K562 (cell line): ENCODE results near the gene ACOX2. TPM values are rescaled to one million over a fixed set of nuclear protein-coding genes. Genes with fewer than 3 reads are reported as not detected.

Experiments used
- C11orf30 ChIP-seq: fragments of 450-650 bp; IDR thresholded peaks from 2 replicates; pipeline ENCODE4 v1.6.1; 2016; ENCODE audit warnings: low read depth, mild to moderate bottlenecking
- CREB1 ChIP-seq, 2 experiments: sonication (generic) in 1 of 2; formaldehyde crosslinking in 1 of 2; IDR thresholded peaks; 2 replicates each; pipeline versions ENCODE4 v1.6.1 to v1.8.0; 2012 to 2022; ENCODE audit warnings: inconsistent platforms in 1 of 2, mild to moderate bottlenecking in 1 of 2, missing genetic modification reagents in 1 of 2, moderate library complexity in 1 of 2
- E2F8 ChIP-seq: fragments of 450-650 bp; IDR thresholded peaks from 2 replicates; pipeline ENCODE4 v1.7.1; 2018; ENCODE audit warnings: mild to moderate bottlenecking, low read depth; ENCODE audit not compliant: partially characterized antibody
- MBD1 ChIP-seq: fragments of 250-450 bp; sonication (Bioruptor Pico); IDR thresholded peaks from 2 replicates; pipeline ENCODE4 v1.8.0; 2022; ENCODE audit warnings: inconsistent platforms
- PHF8 ChIP-seq: fragments of 200-600 bp; sonication (generic); IDR thresholded peaks from 2 replicates; pipeline ENCODE4 v1.6.1; 2012; ENCODE audit warnings: mixed run types, mild to moderate bottlenecking, inconsistent platforms, low read length, moderate library complexity, borderline replicate concordance
- PHTF2 ChIP-seq: fragments of 250-450 bp; sonication (Bioruptor Pico); IDR thresholded peaks from 2 replicates; pipeline ENCODE4 v1.5.0; 2021; ENCODE audit warnings: mild to moderate bottlenecking
- PTTG1 ChIP-seq: fragments of 450-650 bp; IDR thresholded peaks from 2 replicates; pipeline ENCODE4 v1.6.1; 2016; ENCODE audit warnings: low read depth, mild to moderate bottlenecking, missing genetic modification characterization, missing compliant biosample characterization
- RBM22 ChIP-seq: fragments of 200-400 bp; formaldehyde crosslinking; IDR thresholded peaks from 2 replicates; pipeline ENCODE4 v1.6.1; 2018; ENCODE audit warnings: low read length, low read depth; ENCODE audit not compliant: poor library complexity, severe bottlenecking
- SNRNP70 ChIP-seq: fragments of 200-400 bp; formaldehyde crosslinking; optimal IDR thresholded peaks from 2 replicates; pipeline ENCODE3; 2017; ENCODE audit warnings: low read depth, low read length
- TCF7 ChIP-seq: sonication (generic); IDR thresholded peaks from 2 replicates; pipeline ENCODE4 v1.6.1; 2016; ENCODE audit warnings: antibody characterized with exemption, borderline replicate concordance
- ZBTB5 ChIP-seq: fragments of 450-650 bp; IDR thresholded peaks from 2 replicates; pipeline ENCODE4 v1.6.1; 2017; ENCODE audit warnings: antibody characterized with exemption
- ZBTB8A ChIP-seq: fragments of 450-650 bp; IDR thresholded peaks from 2 replicates; pipeline ENCODE4 v1.6.1; 2018; ENCODE audit warnings: mild to moderate bottlenecking, moderate library complexity; ENCODE audit not compliant: partially characterized antibody
- polyA plus RNA-seq, 8 experiments: library from polyadenylated mRNA; depleted of rRNA in 4 of 8; stranded (reverse) in 5 of 8; unstranded in 3 of 8; fragments of >200 nt; fragmentation: Nextera tagmentation in 2 of 8; fragmentation: Illumina TruSeq in 1 of 8; extraction: Ambion mirVana in 2 of 8; extraction: Trizol in 1 of 8; gene quantifications; 2 replicates each; pipeline versions ENCODE4 v1.2.1 to v1.2.3, GENCODE V29; 2011 to 2014; ENCODE audit warnings: inconsistent platforms in 1 of 8, missing spikeins in 1 of 8
- total RNA-seq, 7 experiments: library from RNA; depleted of rRNA in 6 of 7; stranded (reverse); fragments of >200 nt in 6 of 7; fragmentation: Illumina TruSeq in 2 of 7; extraction: Trizol in 2 of 7; gene quantifications; 2 replicates each; pipeline versions ENCODE4 v1.2.1 to v1.2.3, GENCODE V29; 2011 to 2021; ENCODE audit warnings: low replicate concordance in 1 of 7
- TF ChIP-seq, protein P1 (sequence below): fragments of 250-450 bp; sonication (Bioruptor Pico); IDR thresholded peaks from 2 replicates; pipeline ENCODE4 v1.5.0; 2020; ENCODE audit warnings: mild to moderate bottlenecking, borderline replicate concordance
- TF ChIP-seq, protein P2 (sequence below), 2 experiments: fragments of 450-650 bp in 1 of 2; sonication (generic) in 1 of 2; formaldehyde crosslinking; conservative IDR thresholded peaks; 2 replicates each; pipeline versions ENCODE4 v1.4.0 to v1.8.1; 2020 to 2022; ENCODE audit warnings: mild to moderate bottlenecking in 1 of 2, missing genetic modification reagents in 1 of 2

ACOX2 gene
- total and polyA plus RNA-seq, 9 of the 15 experiments (the other 6 are each of a cell fraction or from before 2014, with no cell fraction given), result 0.15 TPM; not detected in 8

- TF ChIP-seq ZBTB5, result no peak
- TF ChIP-seq, protein P1, sequence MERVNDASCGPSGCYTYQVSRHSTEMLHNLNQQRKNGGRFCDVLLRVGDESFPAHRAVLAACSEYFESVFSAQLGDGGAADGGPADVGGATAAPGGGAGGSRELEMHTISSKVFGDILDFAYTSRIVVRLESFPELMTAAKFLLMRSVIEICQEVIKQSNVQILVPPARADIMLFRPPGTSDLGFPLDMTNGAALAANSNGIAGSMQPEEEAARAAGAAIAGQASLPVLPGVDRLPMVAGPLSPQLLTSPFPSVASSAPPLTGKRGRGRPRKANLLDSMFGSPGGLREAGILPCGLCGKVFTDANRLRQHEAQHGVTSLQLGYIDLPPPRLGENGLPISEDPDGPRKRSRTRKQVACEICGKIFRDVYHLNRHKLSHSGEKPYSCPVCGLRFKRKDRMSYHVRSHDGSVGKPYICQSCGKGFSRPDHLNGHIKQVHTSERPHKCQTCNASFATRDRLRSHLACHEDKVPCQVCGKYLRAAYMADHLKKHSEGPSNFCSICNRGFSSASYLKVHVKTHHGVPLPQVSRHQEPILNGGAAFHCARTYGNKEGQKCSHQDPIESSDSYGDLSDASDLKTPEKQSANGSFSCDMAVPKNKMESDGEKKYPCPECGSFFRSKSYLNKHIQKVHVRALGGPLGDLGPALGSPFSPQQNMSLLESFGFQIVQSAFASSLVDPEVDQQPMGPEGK (CRISPR knock-in tag), result no peak
- TF ChIP-seq E2F8, result no peak
- no peak for TF ChIP-seq CREB1 (IDR thresholded peaks at IDR 0.05)
- TF ChIP-seq CREB1 (CRISPR knock-in tag; IDR thresholded peaks at IDR 0.05), result no peak
- TF ChIP-seq PTTG1 (tag), result no peak
- TF ChIP-seq, protein P2, sequence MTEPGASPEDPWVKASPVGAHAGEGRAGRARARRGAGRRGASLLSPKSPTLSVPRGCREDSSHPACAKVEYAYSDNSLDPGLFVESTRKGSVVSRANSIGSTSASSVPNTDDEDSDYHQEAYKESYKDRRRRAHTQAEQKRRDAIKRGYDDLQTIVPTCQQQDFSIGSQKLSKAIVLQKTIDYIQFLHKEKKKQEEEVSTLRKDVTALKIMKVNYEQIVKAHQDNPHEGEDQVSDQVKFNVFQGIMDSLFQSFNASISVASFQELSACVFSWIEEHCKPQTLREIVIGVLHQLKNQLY (CRISPR knock-in tag; conservative IDR thresholded peaks at IDR 0.05), result no peak
- TF ChIP-seq PHTF2 (CRISPR knock-in tag), result no peak
- TF ChIP-seq SNRNP70, result no peak
- no peak for TF ChIP-seq RBM22
- TF ChIP-seq MBD1 (CRISPR knock-in tag), result no peak
- no peak for TF ChIP-seq C11orf30
- TF ChIP-seq TCF7, result 0 out of 2 replicates have a peak, but pooled peaks have one; percentile 50
- TF ChIP-seq ZBTB8A, result no peak
- no peak for TF ChIP-seq PHF8
Observed at GRCh38 chr3:58471025-58471887, 65.7 kb downstream of the ACOX2 start (continued).
